Measurements from ENCODE around the gene CCDC40.

- TF ChIP-seq CBX2 (IDR thresholded peaks at IDR 0.05; ENCODE audit: insufficient read depth, low read length, poor library complexity, severe bottlenecking) (no peak), ZNF217 (CRISPR knock-in tag; IDR thresholded peaks at IDR 0.05) (no peak), CTCF (IDR thresholded peaks at IDR 0.05 in 2 of 3, conservative IDR thresholded peaks at IDR 0.05 in 1 of 3; ENCODE audit: insufficient read depth in 2 of 3, low read depth in 1 of 3, low read length in 3 of 3) (peak; percentile 88 to 94 (median 93)), ARID2 (IDR thresholded peaks at IDR 0.05) (no peak), NFATC3 (IDR thresholded peaks at IDR 0.05) (no peak), EHMT2 (IDR thresholded peaks at IDR 0.05) (no peak), POLR2AphosphoS5 (IDR thresholded peaks at IDR 0.05; ENCODE audit: control insufficient read depth, insufficient read depth, low read depth, low read length) (no peak), EP300 (IDR thresholded peaks at IDR 0.05; ENCODE audit: low read length) (no peak), XRCC4 (IDR thresholded peaks at IDR 0.05; ENCODE audit: extremely low read depth, insufficient read depth, insufficient read length) (no peak)
These were observed 28.0 kb upstream of the CCDC40 start for GRCh38 chr17:80008383-80008840.

Data from K562 (cell line).